ENCODE data around the gene DCANP1.

The DCANP1 gene

DNA sequence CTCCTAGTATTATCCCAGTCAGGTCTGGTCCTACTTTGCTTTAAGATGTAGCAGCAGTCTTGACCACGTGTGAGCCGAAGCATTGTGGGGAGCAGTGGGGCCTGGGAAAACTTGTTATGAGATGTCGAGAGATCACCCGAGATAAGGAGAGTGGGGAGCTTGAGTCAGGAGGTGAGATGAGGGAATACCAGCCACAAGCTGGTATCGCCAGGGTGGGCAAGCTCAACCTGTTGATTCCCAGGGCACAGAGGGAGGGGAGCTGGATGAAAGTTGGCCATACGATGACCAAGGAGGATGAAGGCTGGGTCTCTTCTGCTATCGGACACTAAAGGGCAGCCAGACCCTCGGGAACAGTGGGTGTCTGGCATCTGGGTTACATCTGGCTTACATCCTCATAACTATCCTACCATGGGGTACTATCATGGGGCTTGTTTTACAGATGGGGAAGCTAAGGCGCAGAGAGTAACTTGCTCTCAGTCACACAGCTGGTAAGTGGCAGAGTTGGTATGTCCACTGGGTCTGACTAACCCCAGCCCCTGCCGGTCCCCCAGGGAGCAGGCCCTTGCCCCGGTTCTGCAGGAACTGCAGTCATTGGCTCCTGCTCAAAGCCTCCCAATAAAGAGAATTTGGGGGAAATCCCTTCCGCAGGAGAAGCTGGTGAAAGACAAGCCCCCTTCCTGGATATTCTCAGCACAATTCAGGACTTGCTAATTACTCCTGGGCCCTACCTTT, 18.4 kb upstream of the DCANP1 start:
- H3K4me1 ChIP-seq (ENCODE audit: insufficient read depth, low read length, poor library complexity, severe bottlenecking) = no peaks in the 10 kb centered on the region
- no peaks in the 10 kb centered on the region for H3K27me3 ChIP-seq (ENCODE audit: insufficient read depth, low read length, poor library complexity, severe bottlenecking)
- peak overlapping the region; percentile 71 for H2AFZ ChIP-seq (ENCODE audit: low read length)
- H3K9me2 ChIP-seq (replicated peaks; ENCODE audit: low read depth, low read length) = no peaks in the 10 kb centered on the region
- no peak overlapping the region for H3K9ac ChIP-seq (ENCODE audit: low read depth, low read length, poor library complexity, severe bottlenecking)
- peak overlapping the region; percentile 31 for H3K4me2 ChIP-seq (ENCODE audit: low read depth, low read length, poor library complexity, severe bottlenecking)
- TF ChIP-seq, protein P1, sequence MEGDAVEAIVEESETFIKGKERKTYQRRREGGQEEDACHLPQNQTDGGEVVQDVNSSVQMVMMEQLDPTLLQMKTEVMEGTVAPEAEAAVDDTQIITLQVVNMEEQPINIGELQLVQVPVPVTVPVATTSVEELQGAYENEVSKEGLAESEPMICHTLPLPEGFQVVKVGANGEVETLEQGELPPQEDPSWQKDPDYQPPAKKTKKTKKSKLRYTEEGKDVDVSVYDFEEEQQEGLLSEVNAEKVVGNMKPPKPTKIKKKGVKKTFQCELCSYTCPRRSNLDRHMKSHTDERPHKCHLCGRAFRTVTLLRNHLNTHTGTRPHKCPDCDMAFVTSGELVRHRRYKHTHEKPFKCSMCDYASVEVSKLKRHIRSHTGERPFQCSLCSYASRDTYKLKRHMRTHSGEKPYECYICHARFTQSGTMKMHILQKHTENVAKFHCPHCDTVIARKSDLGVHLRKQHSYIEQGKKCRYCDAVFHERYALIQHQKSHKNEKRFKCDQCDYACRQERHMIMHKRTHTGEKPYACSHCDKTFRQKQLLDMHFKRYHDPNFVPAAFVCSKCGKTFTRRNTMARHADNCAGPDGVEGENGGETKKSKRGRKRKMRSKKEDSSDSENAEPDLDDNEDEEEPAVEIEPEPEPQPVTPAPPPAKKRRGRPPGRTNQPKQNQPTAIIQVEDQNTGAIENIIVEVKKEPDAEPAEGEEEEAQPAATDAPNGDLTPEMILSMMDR (conservative IDR thresholded peaks at IDR 0.05; ENCODE audit: low read length) = no peak
- TF ChIP-seq EZH2phosphoT487 (IDR thresholded peaks at IDR 0.05; ENCODE audit: borderline replicate concordance) = no peak
- H3K79me2 ChIP-seq (ENCODE audit: insufficient read depth, low read length) = no peaks in the 10 kb centered on the region
- H3F3A ChIP-seq (ENCODE audit: low read depth) = no peaks in the 10 kb centered on the region
- H3K4me3 ChIP-seq (ENCODE audit: low read length, poor library complexity, severe bottlenecking) = no peak overlapping the region
- no peaks in the 10 kb centered on the region for H3K9me3 ChIP-seq (ENCODE audit: insufficient read depth, low read depth, low read length)
- no peaks in the 10 kb centered on the region for H4K20me1 ChIP-seq (ENCODE audit: insufficient read depth, low read length, poor library complexity, severe bottlenecking)
- H3K36me3 ChIP-seq (ENCODE audit: insufficient read depth, low read length) = no peaks in the 10 kb centered on the region

DNA sequence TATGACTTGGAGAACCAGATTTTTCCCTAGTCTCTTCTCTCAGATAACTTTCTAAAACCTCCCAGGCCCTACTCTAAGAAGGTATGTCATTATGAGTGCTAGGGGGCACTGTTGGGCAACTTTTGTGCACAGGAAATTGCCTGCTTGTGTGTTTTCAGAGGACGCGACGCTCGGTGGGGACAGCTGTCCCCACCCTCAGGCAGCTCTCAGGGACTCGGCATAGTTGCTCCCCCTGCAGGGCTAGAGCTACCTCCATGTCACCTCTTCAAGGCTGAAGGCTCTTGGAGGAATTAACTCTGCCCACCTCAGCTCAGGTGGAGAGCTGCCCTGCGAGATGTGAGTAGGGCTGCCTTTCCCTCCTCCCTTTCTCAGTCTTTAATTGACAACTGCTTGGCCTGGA, 15.2 kb upstream of the DCANP1 start:
- no peak overlapping the region for H3K4me2 ChIP-seq (ENCODE audit: low read depth, low read length, poor library complexity, severe bottlenecking)
- H4K20me1 ChIP-seq (ENCODE audit: insufficient read depth, low read length, poor library complexity, severe bottlenecking) = no peaks in the 10 kb centered on the region
- no peaks in the 10 kb centered on the region for H3F3A ChIP-seq (ENCODE audit: low read depth)
- no peaks in the 10 kb centered on the region for H3K27me3 ChIP-seq (ENCODE audit: insufficient read depth, low read length, poor library complexity, severe bottlenecking)
- H3K4me3 ChIP-seq (ENCODE audit: low read length, poor library complexity, severe bottlenecking) = no peak overlapping the region
- no peaks in the 10 kb centered on the region for H3K36me3 ChIP-seq (ENCODE audit: insufficient read depth, low read length)
- no peaks in the 10 kb centered on the region for H3K9me3 ChIP-seq (ENCODE audit: insufficient read depth, low read depth, low read length)
- H2AFZ ChIP-seq (ENCODE audit: low read length) = no peak overlapping the region
- H3K9me2 ChIP-seq (replicated peaks; ENCODE audit: low read depth, low read length) = no peaks in the 10 kb centered on the region
- H3K4me1 ChIP-seq (ENCODE audit: insufficient read depth, low read length, poor library complexity, severe bottlenecking) = no peaks in the 10 kb centered on the region
- no peak overlapping the region for H3K9ac ChIP-seq (ENCODE audit: low read depth, low read length, poor library complexity, severe bottlenecking)
- no peak for TF ChIP-seq EZH2phosphoT487 (IDR thresholded peaks at IDR 0.05; ENCODE audit: borderline replicate concordance)
- TF ChIP-seq, protein P1 (conservative IDR thresholded peaks at IDR 0.05; ENCODE audit: low read length) = peak; percentile 86
- H3K79me2 ChIP-seq (ENCODE audit: insufficient read depth, low read length) = no peaks in the 10 kb centered on the region

DNA sequence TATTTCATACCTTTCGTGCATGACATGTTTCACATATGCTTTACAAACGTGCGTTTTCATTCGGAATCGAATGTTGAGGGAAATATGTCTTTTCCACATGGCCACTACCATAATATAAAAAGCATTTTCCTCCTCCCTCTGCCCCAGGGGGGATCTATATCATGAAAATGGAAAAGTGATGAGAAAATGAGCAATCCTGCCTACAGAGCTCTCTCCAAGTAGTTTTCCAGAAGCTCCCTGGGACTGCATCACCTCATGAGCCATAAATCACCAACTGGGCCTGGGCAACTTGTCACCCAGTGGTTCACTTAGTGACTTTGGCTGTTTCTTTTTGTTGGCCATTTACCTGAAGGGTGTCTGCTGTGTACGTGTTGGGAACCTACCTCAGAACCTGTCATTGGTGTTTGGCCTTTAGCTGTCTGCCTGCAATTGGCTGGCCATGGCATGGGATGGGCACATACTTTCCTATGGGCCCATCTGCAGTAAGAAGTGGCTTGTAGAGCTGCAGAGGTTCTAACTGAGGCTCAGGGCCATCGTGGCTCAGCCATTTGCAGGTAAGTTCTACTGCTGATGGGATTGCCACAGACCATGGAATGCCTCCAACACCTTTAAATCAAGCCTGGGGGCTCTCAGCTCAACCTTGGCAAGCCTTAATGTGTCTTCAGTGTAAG, 14.5 kb upstream of the DCANP1 start:
- Histone ChIP-seq H3K9me3 (ENCODE audit: insufficient read depth, low read depth, low read length) (no peaks in the 10 kb centered on the region), H3K9me2 (replicated peaks; ENCODE audit: low read depth, low read length) (no peaks in the 10 kb centered on the region), H3K27me3 (ENCODE audit: insufficient read depth, low read length, poor library complexity, severe bottlenecking) (no peaks in the 10 kb centered on the region), H2AFZ (ENCODE audit: low read length) (no peak overlapping the region), H4K20me1 (ENCODE audit: insufficient read depth, low read length, poor library complexity, severe bottlenecking) (no peaks in the 10 kb centered on the region), H3K79me2 (ENCODE audit: insufficient read depth, low read length) (no peaks in the 10 kb centered on the region), H3K36me3 (ENCODE audit: insufficient read depth, low read length) (no peaks in the 10 kb centered on the region), H3K4me1 (ENCODE audit: insufficient read depth, low read length, poor library complexity, severe bottlenecking) (no peaks in the 10 kb centered on the region), H3K4me3 (ENCODE audit: low read length, poor library complexity, severe bottlenecking) (no peak overlapping the region), H3F3A (ENCODE audit: low read depth) (no peaks in the 10 kb centered on the region), H3K4me2 (ENCODE audit: low read depth, low read length, poor library complexity, severe bottlenecking) (no peak overlapping the region), H3K9ac (ENCODE audit: low read depth, low read length, poor library complexity, severe bottlenecking) (peak overlapping the region; percentile 5)
- TF ChIP-seq EZH2phosphoT487 (IDR thresholded peaks at IDR 0.05; ENCODE audit: borderline replicate concordance) = no peak
- TF ChIP-seq, protein P1 (conservative IDR thresholded peaks at IDR 0.05; ENCODE audit: low read length) = no peak

Data from Loucy (cell line).